Measurements from ENCODE around the gene ADAMTS6.
"Not testable (repeated sequence)": the region's sequence is repeated elsewhere in the genome, so short reads cannot be mapped to it uniquely, and the experiment has no call there.

DNA sequence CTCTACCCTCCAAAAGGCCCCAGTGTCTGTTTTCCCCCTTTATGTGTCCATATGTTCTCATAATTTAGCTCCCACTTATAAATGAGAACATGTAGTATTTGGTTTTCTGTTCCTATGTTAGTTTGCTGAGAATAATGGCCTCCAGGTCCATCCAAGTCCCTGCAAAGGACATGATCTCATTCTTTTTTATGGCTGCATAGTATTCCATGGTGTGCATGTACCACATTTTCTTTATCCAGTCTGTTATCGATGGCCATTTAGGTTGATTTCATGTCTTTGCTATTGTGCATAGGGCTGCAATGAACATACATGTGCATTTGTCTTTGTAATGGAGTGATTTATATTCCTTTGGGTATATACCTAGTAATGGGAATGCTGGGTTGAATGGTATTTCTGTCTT is 161.0 kb downstream of the ADAMTS6 start:
- TF ChIP-seq, protein P1, sequence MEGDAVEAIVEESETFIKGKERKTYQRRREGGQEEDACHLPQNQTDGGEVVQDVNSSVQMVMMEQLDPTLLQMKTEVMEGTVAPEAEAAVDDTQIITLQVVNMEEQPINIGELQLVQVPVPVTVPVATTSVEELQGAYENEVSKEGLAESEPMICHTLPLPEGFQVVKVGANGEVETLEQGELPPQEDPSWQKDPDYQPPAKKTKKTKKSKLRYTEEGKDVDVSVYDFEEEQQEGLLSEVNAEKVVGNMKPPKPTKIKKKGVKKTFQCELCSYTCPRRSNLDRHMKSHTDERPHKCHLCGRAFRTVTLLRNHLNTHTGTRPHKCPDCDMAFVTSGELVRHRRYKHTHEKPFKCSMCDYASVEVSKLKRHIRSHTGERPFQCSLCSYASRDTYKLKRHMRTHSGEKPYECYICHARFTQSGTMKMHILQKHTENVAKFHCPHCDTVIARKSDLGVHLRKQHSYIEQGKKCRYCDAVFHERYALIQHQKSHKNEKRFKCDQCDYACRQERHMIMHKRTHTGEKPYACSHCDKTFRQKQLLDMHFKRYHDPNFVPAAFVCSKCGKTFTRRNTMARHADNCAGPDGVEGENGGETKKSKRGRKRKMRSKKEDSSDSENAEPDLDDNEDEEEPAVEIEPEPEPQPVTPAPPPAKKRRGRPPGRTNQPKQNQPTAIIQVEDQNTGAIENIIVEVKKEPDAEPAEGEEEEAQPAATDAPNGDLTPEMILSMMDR (IDR thresholded peaks at IDR 0.05): not testable (repeated sequence)
- not testable (repeated sequence) for TF ChIP-seq POLR2A, POLR2AphosphoS5 (IDR thresholded peaks at IDR 0.05)
